GM10266 (cell line): ENCODE measurements around the gene PROK1.

Experiments used
- DNase-seq: peaks from one replicate; pipeline ENCODE4 v3.0.0; 2012; ENCODE audit errors: extremely low spot score
- CTCF ChIP-seq: IDR thresholded peaks from 2 replicates; pipeline ENCODE4 v1.5.1; 2012; ENCODE audit warnings: mild to moderate bottlenecking, low read depth; ENCODE audit not compliant: control insufficient read depth, insufficient read depth; ENCODE audit errors: missing control alignments

PROK1 gene

GRCh38 chr1:110494036-110494435 is 43.1 kb downstream of the PROK1 start:
- DNase-seq: no peak
- no peak for TF ChIP-seq CTCF

- TF ChIP-seq CTCF: no peak
- DNase-seq: no peak
Measured at GRCh38 chr1:110494522-110495406, 43.8 kb downstream of the PROK1 start.

GRCh38 chr1:110495926-110496600 is 45.1 kb downstream of the PROK1 start:
- TF ChIP-seq CTCF: peak; percentile 91
- DNase-seq: peak; percentile 81

- no peak for TF ChIP-seq CTCF
- DNase-seq: no peak
Measured at GRCh38 chr1:110498270-110498669, 47.3 kb downstream of the PROK1 start.

GRCh38 chr1:110501488-110502132 is 50.7 kb downstream of the PROK1 start:
- DNase-seq: no peak
- TF ChIP-seq CTCF: no peak

GRCh38 chr1:110502402-110503151 is 51.6 kb downstream of the PROK1 start:
- no peak for DNase-seq
- TF ChIP-seq CTCF: no peak
